ENCODE results near the gene LBH. TPM values are rescaled to one million over a fixed set of nuclear protein-coding genes. Genes with fewer than 3 reads are reported as not detected.
A peak's percentile ranks its signal among the peaks of the same experiment; 100 is the strongest.

The LBH gene
- total RNA-seq, 3 donors from 2014 or later = 18.2 to 153 (median 87.2) TPM

- no peaks in the 10 kb centered on the region for H3K36me3 ChIP-seq
- no peak for TF ChIP-seq CTCF (IDR thresholded peaks at IDR 0.05)
- no peak for TF ChIP-seq POLR2A (IDR thresholded peaks at IDR 0.05)
- TF ChIP-seq POLR2AphosphoS5 (IDR thresholded peaks at IDR 0.05) = no peak
- peaks cover 0 to 3% of the 10 kb centered on the region in 2 donors for H3K27me3 ChIP-seq
- H3K4me3 ChIP-seq = no peak overlapping the region
- H3K27ac ChIP-seq = peak overlapping the region; percentile 91 to 97
- intact Hi-C loops (cut with DNase I; ENCODE audit: low total_unique reads) = no loop called here
- no peak for DNase-seq (ENCODE audit: low spot score in 2 of 2)
- no peaks in the 10 kb centered on the region for H3K9me3 ChIP-seq
- H3K4me1 ChIP-seq = peaks cover 0 to 17% of the 10 kb centered on the region in 2 donors
Observed at GRCh38 chr2:30229596-30229995, 1.7 kb upstream of the LBH start.

- Histone ChIP-seq H3K27ac (peak overlapping the region; percentile 91 to 97), H3K27me3 (peaks cover 0 to 3% of the 10 kb centered on the region in 2 donors), H3K9me3 (no peaks in the 10 kb centered on the region), H3K4me3 (peak overlapping the region; percentile 61 to 77 (median 76)), H3K36me3 (no peaks in the 10 kb centered on the region), H3K4me1 (peaks cover 0 to 10% of the 10 kb centered on the region in 2 donors)
- peak in 1 of 2 donors; percentile 48 for DNase-seq (ENCODE audit: low spot score in 2 of 2)
- TF ChIP-seq CTCF (IDR thresholded peaks at IDR 0.05) (no peak), POLR2AphosphoS5 (IDR thresholded peaks at IDR 0.05) (no peak), POLR2A (IDR thresholded peaks at IDR 0.05) (no peak)
- intact Hi-C loops (cut with DNase I; ENCODE audit: low total_unique reads) = loop anchor here (5.0 to 10.0 kb wide), 2 partner anchors 214 to 1247 kb away; partner anchors contain the start of gene LCLAT1
Observed at GRCh38 chr2:30230497-30231211, 680 bp upstream of the LBH start.

- TF ChIP-seq POLR2AphosphoS5 (IDR thresholded peaks at IDR 0.05) = no peak
- Histone ChIP-seq H3K27ac (peak overlapping the region; percentile 91 to 97), H3K9me3 (no peaks in the 10 kb centered on the region), H3K4me1 (peaks cover 0 to 7% of the 10 kb centered on the region in 2 donors), H3K36me3 (no peaks in the 10 kb centered on the region), H3K27me3 (peaks cover 0 to 3% of the 10 kb centered on the region in 2 donors), H3K4me3 (peak overlapping the region; percentile 61 to 77 (median 76))
- intact Hi-C loops (cut with DNase I; ENCODE audit: low total_unique reads) = loop anchor here (5.0 to 10.0 kb wide), 2 partner anchors 213 to 1245 kb away; partner anchors contain the start of gene LCLAT1
- peak in 1 of 2 donors; percentile 63 for DNase-seq (ENCODE audit: low spot score in 2 of 2)
Observed at GRCh38 chr2:30231996-30232800, 864 bp downstream of the LBH start.

GRCh38 chr2:30232801-30233130, 1.4 kb downstream of the LBH start:
- Histone ChIP-seq H3K4me3 (peak overlapping the region; percentile 61 to 77 (median 76)), H3K27me3 (peaks cover 0 to 3% of the 10 kb centered on the region in 2 donors), H3K27ac (peak overlapping the region; percentile 91 to 97), H3K9me3 (no peaks in the 10 kb centered on the region), H3K4me1 (peaks cover 0 to 7% of the 10 kb centered on the region in 2 donors), H3K36me3 (no peaks in the 10 kb centered on the region)
- DNase-seq (ENCODE audit: low spot score in 2 of 2) = no peak
- intact Hi-C loops (cut with DNase I; ENCODE audit: low total_unique reads) = loop anchor here (5.0 to 10.0 kb wide), 2 partner anchors 212 to 1245 kb away; partner anchors contain the start of gene LCLAT1
- no peak for TF ChIP-seq POLR2A (IDR thresholded peaks at IDR 0.05)
- no peak for TF ChIP-seq CTCF (IDR thresholded peaks at IDR 0.05)
- TF ChIP-seq POLR2AphosphoS5 (IDR thresholded peaks at IDR 0.05) = no peak

GRCh38 chr2:30233271-30234009, 2.1 kb downstream of the LBH start:
- Histone ChIP-seq H3K4me1 (peaks cover 0 to 7% of the 10 kb centered on the region in 2 donors), H3K36me3 (no peaks in the 10 kb centered on the region), H3K9me3 (no peaks in the 10 kb centered on the region), H3K27me3 (peaks cover 0 to 3% of the 10 kb centered on the region in 2 donors), H3K4me3 (peak overlapping the region; percentile 61 to 77 (median 76)), H3K27ac (peak overlapping the region; percentile 91 to 97)
- no peak for DNase-seq (ENCODE audit: low spot score in 2 of 2)
- TF ChIP-seq CTCF (IDR thresholded peaks at IDR 0.05) = no peak
- no peak for TF ChIP-seq POLR2A (IDR thresholded peaks at IDR 0.05)
- intact Hi-C loops (cut with DNase I; ENCODE audit: low total_unique reads) = loop anchor here (5.0 to 10.0 kb wide), 2 partner anchors 211 to 1244 kb away; partner anchors contain the start of gene LCLAT1
